Liver (tissue), 9 donors: ENCODE measurements around the gene TOPBP1. TPM values are rescaled to one million over a fixed set of nuclear protein-coding genes. Genes with fewer than 3 reads are reported as not detected.
A peak's percentile ranks its signal among the peaks of the same experiment; 100 is the strongest.

ENCODE experiments used
- DNase-seq: peaks from one replicate; pipeline ENCODE4 v3.0.0-alpha.2; 2017; ENCODE audit warnings: low spot score
- H3K27ac ChIP-seq, 2 donors: one replicate each; pipeline ENCODE4 v1.7.0; 2013; ENCODE audit warnings: inconsistent platforms in 2 of 2, low read length in 2 of 2, control low read depth in 1 of 2, low read depth in 1 of 2, mild to moderate bottlenecking in 1 of 2
- H3K27me3 ChIP-seq, 4 donors: one replicate each; pipeline versions ENCODE4 v1.6.1 to v1.7.0; 2013; ENCODE audit warnings: low read length in 3 of 4, inconsistent platforms in 1 of 4, mild to moderate bottlenecking in 1 of 4, moderate library complexity in 1 of 4; ENCODE audit not compliant: control insufficient read depth in 4 of 4, insufficient read depth in 4 of 4
- H3K36me3 ChIP-seq, 4 donors: one replicate each; pipeline versions ENCODE4 v1.6.1 to v1.7.0; 2013; ENCODE audit warnings: low read length in 3 of 4, mild to moderate bottlenecking in 3 of 4, low read depth in 1 of 4, moderate library complexity in 1 of 4; ENCODE audit not compliant: control insufficient read depth in 4 of 4, insufficient read depth in 3 of 4
- H3K4me1 ChIP-seq, 4 donors: one replicate each; pipeline versions ENCODE4 v1.6.1 to v1.7.0; 2013; ENCODE audit warnings: low read length in 3 of 4, mild to moderate bottlenecking in 3 of 4, moderate library complexity in 1 of 4; ENCODE audit not compliant: control insufficient read depth in 4 of 4, insufficient read depth in 4 of 4
- H3K4me3 ChIP-seq, 3 donors: one replicate each; pipeline versions ENCODE4 v1.6.1 to v1.7.0; 2013; ENCODE audit warnings: low read length in 3 of 3, control low read depth in 1 of 3, low read depth in 1 of 3, mild to moderate bottlenecking in 1 of 3
- H3K9ac ChIP-seq, 2 donors: one replicate each; pipeline ENCODE4 v1.7.0; 2013; ENCODE audit warnings: low read length in 2 of 2, mild to moderate bottlenecking in 2 of 2, moderate library complexity in 2 of 2, control low read depth in 1 of 2, low read depth in 1 of 2
- H3K9me3 ChIP-seq, 4 donors: one replicate each; pipeline versions ENCODE4 v1.6.1 to v1.7.0; 2013; ENCODE audit warnings: low read length in 3 of 4; ENCODE audit not compliant: control insufficient read depth in 4 of 4
- FOXA1 ChIP-seq: IDR thresholded peaks from 2 replicates; pipeline ENCODE4 v1.6.1; 2016; ENCODE audit warnings: antibody characterized with exemption
- GABPA ChIP-seq, 2 donors: IDR thresholded peaks in 1 of 2; conservative IDR thresholded peaks in 1 of 2; 2 replicates each; pipeline ENCODE4 v1.6.1; 2016; ENCODE audit warnings: antibody characterized with exemption in 2 of 2, mild to moderate bottlenecking in 1 of 2, moderate library complexity in 1 of 2
- HNF4A ChIP-seq, 2 donors: conservative IDR thresholded peaks; 2 replicates each; pipeline ENCODE4 v1.6.1; 2016; ENCODE audit warnings: antibody characterized with exemption in 2 of 2, mild to moderate bottlenecking in 2 of 2
- HNF4G ChIP-seq: IDR thresholded peaks from 2 replicates; pipeline ENCODE4 v1.6.1; 2016; ENCODE audit warnings: antibody characterized with exemption
- JUND ChIP-seq, 2 donors: IDR thresholded peaks; 2 replicates each; pipeline ENCODE4 v1.6.1; 2016; ENCODE audit warnings: antibody characterized with exemption in 2 of 2
- NR2F2 ChIP-seq: IDR thresholded peaks from 2 replicates; pipeline ENCODE4 v1.6.1; 2016; ENCODE audit warnings: antibody characterized with exemption
- RXRA ChIP-seq, 2 donors: IDR thresholded peaks; 2 replicates each; pipeline ENCODE4 v1.6.1; 2017 to 2018; ENCODE audit warnings: antibody characterized with exemption in 2 of 2, mild to moderate bottlenecking in 1 of 2
- SP1 ChIP-seq: IDR thresholded peaks from 2 replicates; pipeline ENCODE4 v1.6.1; 2018; ENCODE audit warnings: antibody characterized with exemption, mild to moderate bottlenecking
- YY1 ChIP-seq: IDR thresholded peaks from 2 replicates; pipeline ENCODE4 v1.6.1; 2016; ENCODE audit warnings: antibody characterized with exemption, mild to moderate bottlenecking
- WGBS: extraction: QIAGEN DNeasy Blood & Tissue Kit; methylation state at CpG from one replicate; pipeline ENCODE4 v1.1.7; 2013; 5-methylcytosine and 5-hydroxymethylcytosine counted together
- polyA plus RNA-seq, 2 donors: library from polyadenylated mRNA; stranded (reverse) in 1 of 2; unstranded in 1 of 2; fragments of 200-250 nt in 1 of 2; fragments of >200 nt in 1 of 2; fragmentation: Nextera tagmentation in 1 of 2; extraction: Ambion mirVana in 1 of 2; gene quantifications; one replicate each; pipeline versions ENCODE4 v1.2.1 to v1.2.3, GENCODE V29; 2013 to 2015
- total RNA-seq, 2 donors: library from RNA; depleted of rRNA; stranded (reverse); fragments of >200 nt; gene quantifications; one replicate each; pipeline ENCODE4 v1.2.3, GENCODE V29; 2014
- TF ChIP-seq, protein P1 (sequence below): IDR thresholded peaks from 2 replicates; pipeline ENCODE4 v1.6.1; 2016; ENCODE audit warnings: antibody characterized with exemption, mild to moderate bottlenecking
- TF ChIP-seq, protein P2 (sequence below): IDR thresholded peaks from 2 replicates; pipeline ENCODE4 v1.6.1; 2016; ENCODE audit warnings: antibody characterized with exemption
- TF ChIP-seq, protein P3 (sequence below): IDR thresholded peaks from 2 replicates; pipeline ENCODE4 v1.6.1; 2016; ENCODE audit warnings: antibody characterized with exemption
- TF ChIP-seq, protein P4 (sequence below): fragments of 150-350 bp; IDR thresholded peaks from 2 replicates; pipeline ENCODE4 v1.5.1; 2017; ENCODE audit warnings: improper control_type of control experiment, low read depth, low read length; ENCODE audit not compliant: missing input control
- donor health status: healthy.
- donor health status: healthy.
- donor health status: healthy.
- donor health status: healthy.
- donor health status: healthy.

The TOPBP1 gene
- total and polyA plus RNA-seq, 4 donors: 3.3 to 22.9 (median 8.7) TPM

DNA sequence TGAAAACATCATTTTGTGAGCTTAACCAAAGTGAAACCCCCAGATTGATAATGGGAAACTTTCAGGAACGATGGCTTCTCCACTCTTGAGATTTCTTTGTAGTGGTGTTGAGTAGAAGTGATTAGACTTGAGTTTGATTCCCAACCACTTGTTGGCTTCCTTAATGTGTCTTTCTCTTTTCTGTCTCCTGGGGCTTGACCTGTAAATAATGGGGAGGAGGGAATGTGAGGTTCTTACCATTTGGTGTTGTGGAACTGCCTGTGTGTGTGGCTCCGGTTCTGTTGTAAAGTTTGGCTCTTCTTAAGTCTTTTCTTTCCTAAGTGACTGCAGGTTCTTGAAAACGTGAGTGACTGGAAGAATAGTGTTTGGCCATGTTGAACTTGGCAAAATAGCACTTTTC is 85.6 kb downstream of the TOPBP1 start:
- no peaks in the 10 kb centered on the region for H3K27me3 ChIP-seq
- 40% methylated on average over 3 of the region's 3 CpGs for WGBS
- peak overlapping the region in 1 of 2 donors; percentile 28 for H3K27ac ChIP-seq
- H3K4me1 ChIP-seq: peaks cover 5 to 27% (median 23%) of the 10 kb centered on the region in 4 donors
- no peak overlapping the region for H3K4me3 ChIP-seq
- TF ChIP-seq, protein P1, sequence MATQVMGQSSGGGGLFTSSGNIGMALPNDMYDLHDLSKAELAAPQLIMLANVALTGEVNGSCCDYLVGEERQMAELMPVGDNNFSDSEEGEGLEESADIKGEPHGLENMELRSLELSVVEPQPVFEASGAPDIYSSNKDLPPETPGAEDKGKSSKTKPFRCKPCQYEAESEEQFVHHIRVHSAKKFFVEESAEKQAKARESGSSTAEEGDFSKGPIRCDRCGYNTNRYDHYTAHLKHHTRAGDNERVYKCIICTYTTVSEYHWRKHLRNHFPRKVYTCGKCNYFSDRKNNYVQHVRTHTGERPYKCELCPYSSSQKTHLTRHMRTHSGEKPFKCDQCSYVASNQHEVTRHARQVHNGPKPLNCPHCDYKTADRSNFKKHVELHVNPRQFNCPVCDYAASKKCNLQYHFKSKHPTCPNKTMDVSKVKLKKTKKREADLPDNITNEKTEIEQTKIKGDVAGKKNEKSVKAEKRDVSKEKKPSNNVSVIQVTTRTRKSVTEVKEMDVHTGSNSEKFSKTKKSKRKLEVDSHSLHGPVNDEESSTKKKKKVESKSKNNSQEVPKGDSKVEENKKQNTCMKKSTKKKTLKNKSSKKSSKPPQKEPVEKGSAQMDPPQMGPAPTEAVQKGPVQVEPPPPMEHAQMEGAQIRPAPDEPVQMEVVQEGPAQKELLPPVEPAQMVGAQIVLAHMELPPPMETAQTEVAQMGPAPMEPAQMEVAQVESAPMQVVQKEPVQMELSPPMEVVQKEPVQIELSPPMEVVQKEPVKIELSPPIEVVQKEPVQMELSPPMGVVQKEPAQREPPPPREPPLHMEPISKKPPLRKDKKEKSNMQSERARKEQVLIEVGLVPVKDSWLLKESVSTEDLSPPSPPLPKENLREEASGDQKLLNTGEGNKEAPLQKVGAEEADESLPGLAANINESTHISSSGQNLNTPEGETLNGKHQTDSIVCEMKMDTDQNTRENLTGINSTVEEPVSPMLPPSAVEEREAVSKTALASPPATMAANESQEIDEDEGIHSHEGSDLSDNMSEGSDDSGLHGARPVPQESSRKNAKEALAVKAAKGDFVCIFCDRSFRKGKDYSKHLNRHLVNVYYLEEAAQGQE: no peak
- H3K9ac ChIP-seq: no peak overlapping the region
- no peaks in the 10 kb centered on the region for H3K9me3 ChIP-seq
- DNase-seq: no peak
- peaks cover 4 to 13% (median 6%) of the 10 kb centered on the region in 4 donors for H3K36me3 ChIP-seq

DNA sequence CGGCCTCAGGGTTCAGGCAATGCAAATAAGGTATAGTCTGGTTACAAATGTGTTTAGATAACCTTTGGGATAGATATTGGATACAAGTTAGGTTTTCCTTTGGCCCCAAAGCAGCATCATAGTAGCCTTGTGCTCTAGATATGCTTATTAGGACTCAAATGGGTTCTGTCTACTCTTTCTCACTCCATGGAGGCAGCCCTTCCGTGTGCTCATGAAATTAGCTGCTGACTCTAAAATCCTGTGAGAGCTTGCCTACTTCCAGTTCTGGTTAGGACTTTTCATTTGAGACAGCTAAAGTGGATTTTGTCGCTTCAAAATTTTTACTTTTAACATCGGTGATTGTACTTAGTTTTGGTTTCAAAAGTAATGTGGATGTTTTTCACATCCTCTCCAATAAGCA is 86.7 kb downstream of the TOPBP1 start:
- peak overlapping the region; percentile 99 for H3K9ac ChIP-seq
- no peaks in the 10 kb centered on the region for H3K9me3 ChIP-seq
- DNase-seq: no peak
- no peak for TF ChIP-seq NR2F2
- TF ChIP-seq YY1: no peak
- peak; percentile 33 to 41 for TF ChIP-seq RXRA (IDR thresholded peaks at IDR 0.05)
- no peak for TF ChIP-seq HNF4G
- TF ChIP-seq, protein P1: no peak
- no peak for TF ChIP-seq JUND (IDR thresholded peaks at IDR 0.05)
- no peak for TF ChIP-seq GABPA (IDR thresholded peaks at IDR 0.05 in 1 of 2, conservative IDR thresholded peaks at IDR 0.05 in 1 of 2)
- TF ChIP-seq, protein P2, sequence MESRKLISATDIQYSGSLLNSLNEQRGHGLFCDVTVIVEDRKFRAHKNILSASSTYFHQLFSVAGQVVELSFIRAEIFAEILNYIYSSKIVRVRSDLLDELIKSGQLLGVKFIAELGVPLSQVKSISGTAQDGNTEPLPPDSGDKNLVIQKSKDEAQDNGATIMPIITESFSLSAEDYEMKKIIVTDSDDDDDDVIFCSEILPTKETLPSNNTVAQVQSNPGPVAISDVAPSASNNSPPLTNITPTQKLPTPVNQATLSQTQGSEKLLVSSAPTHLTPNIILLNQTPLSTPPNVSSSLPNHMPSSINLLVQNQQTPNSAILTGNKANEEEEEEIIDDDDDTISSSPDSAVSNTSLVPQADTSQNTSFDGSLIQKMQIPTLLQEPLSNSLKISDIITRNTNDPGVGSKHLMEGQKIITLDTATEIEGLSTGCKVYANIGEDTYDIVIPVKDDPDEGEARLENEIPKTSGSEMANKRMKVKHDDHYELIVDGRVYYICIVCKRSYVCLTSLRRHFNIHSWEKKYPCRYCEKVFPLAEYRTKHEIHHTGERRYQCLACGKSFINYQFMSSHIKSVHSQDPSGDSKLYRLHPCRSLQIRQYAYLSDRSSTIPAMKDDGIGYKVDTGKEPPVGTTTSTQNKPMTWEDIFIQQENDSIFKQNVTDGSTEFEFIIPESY: no peak
- TF ChIP-seq, protein P3, sequence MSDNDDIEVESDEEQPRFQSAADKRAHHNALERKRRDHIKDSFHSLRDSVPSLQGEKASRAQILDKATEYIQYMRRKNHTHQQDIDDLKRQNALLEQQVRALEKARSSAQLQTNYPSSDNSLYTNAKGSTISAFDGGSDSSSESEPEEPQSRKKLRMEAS: no peak
- TF ChIP-seq, protein P4, sequence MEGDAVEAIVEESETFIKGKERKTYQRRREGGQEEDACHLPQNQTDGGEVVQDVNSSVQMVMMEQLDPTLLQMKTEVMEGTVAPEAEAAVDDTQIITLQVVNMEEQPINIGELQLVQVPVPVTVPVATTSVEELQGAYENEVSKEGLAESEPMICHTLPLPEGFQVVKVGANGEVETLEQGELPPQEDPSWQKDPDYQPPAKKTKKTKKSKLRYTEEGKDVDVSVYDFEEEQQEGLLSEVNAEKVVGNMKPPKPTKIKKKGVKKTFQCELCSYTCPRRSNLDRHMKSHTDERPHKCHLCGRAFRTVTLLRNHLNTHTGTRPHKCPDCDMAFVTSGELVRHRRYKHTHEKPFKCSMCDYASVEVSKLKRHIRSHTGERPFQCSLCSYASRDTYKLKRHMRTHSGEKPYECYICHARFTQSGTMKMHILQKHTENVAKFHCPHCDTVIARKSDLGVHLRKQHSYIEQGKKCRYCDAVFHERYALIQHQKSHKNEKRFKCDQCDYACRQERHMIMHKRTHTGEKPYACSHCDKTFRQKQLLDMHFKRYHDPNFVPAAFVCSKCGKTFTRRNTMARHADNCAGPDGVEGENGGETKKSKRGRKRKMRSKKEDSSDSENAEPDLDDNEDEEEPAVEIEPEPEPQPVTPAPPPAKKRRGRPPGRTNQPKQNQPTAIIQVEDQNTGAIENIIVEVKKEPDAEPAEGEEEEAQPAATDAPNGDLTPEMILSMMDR: no peak
- peak; percentile 44 for TF ChIP-seq SP1
- TF ChIP-seq FOXA1: no peak
- TF ChIP-seq HNF4A (conservative IDR thresholded peaks at IDR 0.05): peak; percentile 14 to 24
- peak overlapping the region; percentile 96 to 100 (median 97) for H3K4me3 ChIP-seq
- H3K36me3 ChIP-seq: peaks cover 4 to 13% (median 6%) of the 10 kb centered on the region in 4 donors
- no peaks in the 10 kb centered on the region for H3K27me3 ChIP-seq
- H3K4me1 ChIP-seq: peaks cover 5 to 27% (median 23%) of the 10 kb centered on the region in 4 donors
- H3K27ac ChIP-seq: peak overlapping the region; percentile 88 to 96
- WGBS: 34% methylated on average over 4 of the region's 4 CpGs
